DMS153 treated with DMSO at 0.1 percent for 48 hours (cell line): ENCODE results near the gene TMEM234.

Experiments used
- DNase-seq: peaks from one replicate; lab custom pipeline; 2025; ENCODE audit not compliant: unreplicated experiment; lab: John Stamatoyannopoulos, UW

The TMEM234 gene

GRCh38 chr1:32180186-32181060 is 41.7 kb downstream of the TMEM234 start:
- no peak for DNase-seq

GRCh38 chr1:32179443-32180185 is 42.5 kb downstream of the TMEM234 start, which contains the start of gene TXLNA:
Gene TXLNA (plus strand): TSS chr1:32179675. CDS start chr1:32180346, 671 bp downstream.
- peak; percentile 98 for DNase-seq

GRCh38 chr1:32179193-32179442 is 43.0 kb downstream of the TMEM234 start:
- peak; percentile 84 for DNase-seq

GRCh38 chr1:32178380-32179192 is 43.6 kb downstream of the TMEM234 start:
- no peak for DNase-seq

- no peak for DNase-seq
Measured at GRCh38 chr1:32172621-32173245, 49.4 kb downstream of the TMEM234 start.

GRCh38 chr1:32170991-32171390 is 51.2 kb downstream of the TMEM234 start:
- no peak for DNase-seq
